ENCODE measurements around the gene RASSF4. TPM values are rescaled to one million over a fixed set of nuclear protein-coding genes. Genes with fewer than 3 reads are reported as not detected.

The RASSF4 gene
- total and polyA plus RNA-seq, 2 experiments from 2014 or later = 2.1 to 2.3 TPM

DNA sequence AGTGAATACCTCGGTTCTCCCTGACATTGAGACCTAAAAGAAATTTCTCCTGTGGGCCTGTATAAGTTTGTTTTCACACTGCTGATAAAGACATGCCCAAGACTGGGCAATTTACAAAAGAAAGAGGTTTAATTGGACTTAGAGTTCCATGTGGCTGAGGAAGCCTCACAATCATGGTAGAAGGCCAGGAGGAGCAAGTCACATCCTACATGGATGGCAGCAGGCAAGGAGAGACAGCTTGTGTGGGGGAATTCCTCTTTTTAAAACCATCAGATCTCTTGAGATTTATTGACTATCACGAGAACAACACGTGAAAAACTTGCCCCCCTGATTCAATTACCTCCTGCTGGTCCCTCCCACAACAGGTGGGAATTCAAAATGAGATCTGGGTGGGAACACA is 41.8 kb upstream of the RASSF4 start:
- no peak for DNase-seq
- no peaks in the 10 kb centered on the region for H3K9me2 ChIP-seq (ENCODE audit: insufficient read depth)
- H3K27me3 ChIP-seq (replicated peaks; ENCODE audit: insufficient read depth) = peaks cover 26% of the 10 kb centered on the region
- no peaks in the 10 kb centered on the region for H4K20me1 ChIP-seq (ENCODE audit: insufficient read depth)
- TF ChIP-seq EZH2phosphoT487 (IDR thresholded peaks at IDR 0.05; ENCODE audit: insufficient read depth, low read depth) (no peak), EZH2 (IDR thresholded peaks at IDR 0.05; ENCODE audit: insufficient read depth, poor library complexity, severe bottlenecking) (no peak)
- H3F3A ChIP-seq (ENCODE audit: insufficient read depth) = no peaks in the 10 kb centered on the region
- no peak overlapping the region for H3K27ac ChIP-seq
- no peaks in the 10 kb centered on the region for H3K4me1 ChIP-seq (ENCODE audit: insufficient read depth)
- no peaks in the 10 kb centered on the region for H3K9me3 ChIP-seq (ENCODE audit: low read depth)
- no peaks in the 10 kb centered on the region for H3K36me3 ChIP-seq (ENCODE audit: low read depth)
- H3K9ac ChIP-seq = no peak overlapping the region
- H3K4me3 ChIP-seq = no peak overlapping the region
- H3K4me2 ChIP-seq (ENCODE audit: unreplicated experiment) = no peak overlapping the region
- WGBS, 2 experiments (ENCODE audit: low coverage in 1 of 2, low lambda C conversion rate in 2 of 2, missing lambda C conversion rate in 2 of 2) = 26 to 33% methylated on average over 3 of the region's 3 CpGs
- H3K79me2 ChIP-seq (ENCODE audit: insufficient read depth) = no peaks in the 10 kb centered on the region
- no peak overlapping the region for H2AFZ ChIP-seq
- in situ Hi-C loops (cut with MboI) = no loop called here

DNA sequence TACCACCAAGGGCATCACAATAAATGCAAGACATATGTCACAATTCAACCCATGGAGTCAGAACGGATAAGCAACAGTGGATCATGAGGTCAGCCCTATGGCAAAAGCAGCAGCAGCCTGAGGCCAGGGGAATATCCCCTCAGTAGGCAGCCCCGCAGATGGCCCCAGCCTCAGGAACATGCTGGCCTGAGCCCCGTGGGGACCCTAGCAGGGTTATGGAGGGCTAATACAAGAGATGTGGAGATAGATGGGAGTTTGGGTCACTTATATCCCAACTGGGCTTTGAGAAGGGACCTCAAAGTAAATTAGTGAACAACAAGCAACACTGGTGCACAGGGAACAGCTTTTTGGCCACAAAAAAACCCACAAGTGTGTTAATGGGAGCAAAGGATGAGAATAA is 39.4 kb upstream of the RASSF4 start:
- no peaks in the 10 kb centered on the region for H3K79me2 ChIP-seq (ENCODE audit: insufficient read depth)
- no peak for TF ChIP-seq EZH2phosphoT487 (IDR thresholded peaks at IDR 0.05; ENCODE audit: insufficient read depth, low read depth)
- H3K27me3 ChIP-seq (replicated peaks; ENCODE audit: insufficient read depth) = peaks cover 25% of the 10 kb centered on the region
- no peak overlapping the region for H2AFZ ChIP-seq
- no peak overlapping the region for H3K27ac ChIP-seq
- H3K9ac ChIP-seq = no peak overlapping the region
- H3K9me3 ChIP-seq (ENCODE audit: low read depth) = no peaks in the 10 kb centered on the region
- no peaks in the 10 kb centered on the region for H3K36me3 ChIP-seq (ENCODE audit: low read depth)
- no peaks in the 10 kb centered on the region for H3F3A ChIP-seq (ENCODE audit: insufficient read depth)
- H3K4me2 ChIP-seq (ENCODE audit: unreplicated experiment) = no peak overlapping the region
- no peaks in the 10 kb centered on the region for H3K4me1 ChIP-seq (ENCODE audit: insufficient read depth)
- no peak overlapping the region for H3K4me3 ChIP-seq
- in situ Hi-C loops (cut with MboI) = no loop called here
- no peaks in the 10 kb centered on the region for H4K20me1 ChIP-seq (ENCODE audit: insufficient read depth)
- H3K9me2 ChIP-seq (ENCODE audit: insufficient read depth) = no peaks in the 10 kb centered on the region
- DNase-seq = no peak
- WGBS, 2 experiments (ENCODE audit: low coverage in 1 of 2, low lambda C conversion rate in 2 of 2, missing lambda C conversion rate in 2 of 2) = 37 to 51% methylated on average over 3 of the region's 3 CpGs

DNA sequence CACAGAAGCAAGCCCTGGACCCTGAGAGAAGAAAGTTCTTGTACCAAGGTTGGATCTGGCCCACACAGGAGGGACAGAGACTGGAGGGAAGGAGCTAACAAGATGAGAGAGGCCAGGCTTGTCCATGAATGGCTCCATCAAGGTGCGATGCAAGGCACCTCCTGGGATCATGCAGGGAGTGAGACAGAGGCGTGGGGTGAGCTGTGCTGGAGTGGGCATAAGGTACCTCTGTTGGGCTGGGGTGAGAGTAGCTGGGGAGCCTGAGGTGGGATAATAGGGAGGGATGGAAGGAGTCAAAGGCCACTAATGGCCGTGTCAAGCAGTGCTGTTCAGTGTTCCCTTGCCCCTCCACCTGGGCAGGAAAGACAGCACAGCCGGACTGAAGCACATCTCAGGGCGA is 38.5 kb upstream of the RASSF4 start:
- Histone ChIP-seq H3K27ac (no peak overlapping the region), H3K4me2 (ENCODE audit: unreplicated experiment) (no peak overlapping the region), H3K36me3 (ENCODE audit: low read depth) (no peaks in the 10 kb centered on the region), H2AFZ (no peak overlapping the region), H3K79me2 (ENCODE audit: insufficient read depth) (no peaks in the 10 kb centered on the region), H3K9me3 (ENCODE audit: low read depth) (no peaks in the 10 kb centered on the region), H3F3A (ENCODE audit: insufficient read depth) (no peaks in the 10 kb centered on the region), H3K9ac (no peak overlapping the region), H3K27me3 (replicated peaks; ENCODE audit: insufficient read depth) (peaks cover 26% of the 10 kb centered on the region), H3K4me1 (ENCODE audit: insufficient read depth) (no peaks in the 10 kb centered on the region), H3K4me3 (no peak overlapping the region), H3K9me2 (ENCODE audit: insufficient read depth) (no peaks in the 10 kb centered on the region), H4K20me1 (ENCODE audit: insufficient read depth) (no peaks in the 10 kb centered on the region)
- TF ChIP-seq EZH2phosphoT487 (IDR thresholded peaks at IDR 0.05; ENCODE audit: insufficient read depth, low read depth) = no peak
- no peak for TF ChIP-seq EZH2 (IDR thresholded peaks at IDR 0.05; ENCODE audit: insufficient read depth, poor library complexity, severe bottlenecking)
- in situ Hi-C loops (cut with MboI) = no loop called here
- DNase-seq = no peak
- 60 to 61% methylated on average over 5 of the region's 5 CpGs for WGBS, 2 experiments (ENCODE audit: low coverage in 1 of 2, low lambda C conversion rate in 2 of 2, missing lambda C conversion rate in 2 of 2)

DNA sequence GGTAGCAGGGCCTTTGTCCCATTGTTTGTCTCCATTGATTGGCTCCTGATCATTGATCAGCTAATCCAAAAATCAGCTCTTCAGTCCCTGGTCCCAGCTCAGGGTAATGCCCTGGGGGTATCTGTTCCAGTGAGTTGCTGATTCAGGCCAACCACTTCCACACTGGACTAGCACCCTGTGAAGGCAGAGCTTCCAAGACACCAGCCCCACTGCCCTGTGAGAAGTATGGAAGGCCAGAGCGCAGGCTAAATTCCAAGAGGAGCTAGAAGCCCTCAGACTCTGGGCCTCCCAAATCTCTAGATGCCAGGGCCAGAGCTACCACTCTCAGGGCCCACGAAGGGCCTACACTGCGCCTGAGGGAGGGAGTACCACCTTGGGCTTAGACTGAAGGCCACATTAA is 38.1 kb upstream of the RASSF4 start:
- TF ChIP-seq EZH2 (IDR thresholded peaks at IDR 0.05; ENCODE audit: insufficient read depth, poor library complexity, severe bottlenecking) = no peak
- no peak for TF ChIP-seq EZH2phosphoT487 (IDR thresholded peaks at IDR 0.05; ENCODE audit: insufficient read depth, low read depth)
- Histone ChIP-seq H3K9ac (no peak overlapping the region), H3K9me3 (ENCODE audit: low read depth) (no peaks in the 10 kb centered on the region), H3K27me3 (replicated peaks; ENCODE audit: insufficient read depth) (peaks cover 26% of the 10 kb centered on the region), H3K9me2 (ENCODE audit: insufficient read depth) (no peaks in the 10 kb centered on the region), H3K4me1 (ENCODE audit: insufficient read depth) (no peaks in the 10 kb centered on the region), H2AFZ (no peak overlapping the region), H3K4me3 (no peak overlapping the region), H4K20me1 (ENCODE audit: insufficient read depth) (no peaks in the 10 kb centered on the region), H3K27ac (no peak overlapping the region), H3F3A (ENCODE audit: insufficient read depth) (no peaks in the 10 kb centered on the region), H3K36me3 (ENCODE audit: low read depth) (no peaks in the 10 kb centered on the region), H3K79me2 (ENCODE audit: insufficient read depth) (no peaks in the 10 kb centered on the region), H3K4me2 (ENCODE audit: unreplicated experiment) (no peak overlapping the region)
- in situ Hi-C loops (cut with MboI) = no loop called here
- WGBS, 2 experiments (ENCODE audit: low coverage in 1 of 2, low lambda C conversion rate in 2 of 2, missing lambda C conversion rate in 2 of 2) = 34 to 53% methylated on average over 3 of the region's 3 CpGs
- DNase-seq = no peak

DNA sequence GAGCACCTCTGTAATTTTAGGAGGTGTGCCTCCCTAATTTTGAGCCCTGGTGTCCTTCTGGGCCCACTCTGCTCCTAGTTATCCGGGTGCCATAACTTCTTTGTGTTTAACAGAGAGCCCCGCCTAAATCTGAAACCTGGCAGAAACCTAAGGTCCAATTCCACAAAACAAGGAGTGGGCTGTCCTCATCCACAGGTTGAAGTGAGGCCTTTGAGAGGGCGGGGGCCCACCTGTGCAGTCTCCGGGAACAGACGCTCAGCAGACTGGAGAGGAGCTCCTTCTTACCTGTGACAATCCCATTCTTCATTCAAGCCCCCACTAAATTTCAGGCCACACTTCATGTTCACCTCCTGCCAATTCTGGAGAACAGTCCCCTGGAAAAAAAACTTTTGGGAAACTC is 37.6 kb upstream of the RASSF4 start:
- no peaks in the 10 kb centered on the region for H3K9me3 ChIP-seq (ENCODE audit: low read depth)
- no peak overlapping the region for H3K4me3 ChIP-seq
- H3K27ac ChIP-seq = no peak overlapping the region
- H4K20me1 ChIP-seq (ENCODE audit: insufficient read depth) = no peaks in the 10 kb centered on the region
- no peaks in the 10 kb centered on the region for H3K36me3 ChIP-seq (ENCODE audit: low read depth)
- no peaks in the 10 kb centered on the region for H3F3A ChIP-seq (ENCODE audit: insufficient read depth)
- H3K4me2 ChIP-seq (ENCODE audit: unreplicated experiment) = no peak overlapping the region
- 56 to 70% methylated on average over 5 of the region's 5 CpGs for WGBS, 2 experiments (ENCODE audit: low coverage in 1 of 2, low lambda C conversion rate in 2 of 2, missing lambda C conversion rate in 2 of 2)
- no peak for TF ChIP-seq EZH2phosphoT487 (IDR thresholded peaks at IDR 0.05; ENCODE audit: insufficient read depth, low read depth)
- no peak for TF ChIP-seq EZH2 (IDR thresholded peaks at IDR 0.05; ENCODE audit: insufficient read depth, poor library complexity, severe bottlenecking)
- in situ Hi-C loops (cut with MboI) = no loop called here
- no peaks in the 10 kb centered on the region for H3K9me2 ChIP-seq (ENCODE audit: insufficient read depth)
- H3K79me2 ChIP-seq (ENCODE audit: insufficient read depth) = no peaks in the 10 kb centered on the region
- no peak overlapping the region for H2AFZ ChIP-seq
- no peaks in the 10 kb centered on the region for H3K4me1 ChIP-seq (ENCODE audit: insufficient read depth)
- H3K27me3 ChIP-seq (replicated peaks; ENCODE audit: insufficient read depth) = peaks cover 26% of the 10 kb centered on the region
- H3K9ac ChIP-seq = no peak overlapping the region
- no peak for DNase-seq
